LHCN-M2 (cell line): ENCODE measurements around the gene RNASEH1. TPM values are rescaled to one million over a fixed set of nuclear protein-coding genes. Genes with fewer than 3 reads are reported as not detected.

Experiments
- DNase-seq: peaks from one replicate; pipeline ENCODE4 v3.0.0-alpha.2; 2012; ENCODE audit warnings: low read depth
- polyA plus RNA-seq: library from polyadenylated mRNA; unstranded; fragments of >200 nt; gene quantifications from one replicate; pipeline ENCODE4 v1.2.1, GENCODE V29; 2012; ENCODE audit warnings: missing spikeins
- total RNA-seq: library from RNA; depleted of rRNA; stranded (reverse); fragments of >200 nt; gene quantifications from 2 replicates; pipeline ENCODE4 v1.2.3, GENCODE V29; 2014; rRNA removed

RNASEH1 gene
- total RNA-seq, result 36.4 and 36.7 TPM in 2 replicates
- 24.9 TPM for polyA plus RNA-seq

GRCh38 chr2:3558205-3559014 is at the start of gene RNASEH1:
RNASEH1 (minus strand) TSS chr2:3558333; CDS start chr2:3558260, 73 bp downstream.
- peak; percentile 98 for DNase-seq

GRCh38 chr2:3606370-3607201 is 48.5 kb upstream of the RNASEH1 start:
- DNase-seq, result no peak

- no peak for DNase-seq
These were observed 47.9 kb upstream of the RNASEH1 start for GRCh38 chr2:3606028-3606369.

- no peak for DNase-seq
These were observed 47.1 kb upstream of the RNASEH1 start for GRCh38 chr2:3604991-3605961.

- DNase-seq, result no peak
These were observed 46.2 kb upstream of the RNASEH1 start for GRCh38 chr2:3604207-3604877.

GRCh38 chr2:3603536-3604206 is 45.5 kb upstream of the RNASEH1 start:
- DNase-seq, result no peak

- no peak for DNase-seq
These were observed 44.6 kb upstream of the RNASEH1 start for GRCh38 chr2:3602553-3603339.

- DNase-seq, result no peak
These were observed 43.6 kb upstream of the RNASEH1 start for GRCh38 chr2:3601561-3602271.

- no peak for DNase-seq
These were observed 42.2 kb upstream of the RNASEH1 start for GRCh38 chr2:3600256-3600855.

- no peak for DNase-seq
These were observed 41.0 kb upstream of the RNASEH1 start for GRCh38 chr2:3598912-3599854.

GRCh38 chr2:3598197-3598910 is 40.2 kb upstream of the RNASEH1 start:
- no peak for DNase-seq

GRCh38 chr2:3597567-3597966 is 39.4 kb upstream of the RNASEH1 start:
- DNase-seq, result no peak

- no peak for DNase-seq
These were observed 38.8 kb upstream of the RNASEH1 start for GRCh38 chr2:3596901-3597417.

- DNase-seq, result no peak
These were observed 37.9 kb upstream of the RNASEH1 start for GRCh38 chr2:3595985-3596384.

GRCh38 chr2:3595404-3595803 is 37.3 kb upstream of the RNASEH1 start:
- DNase-seq, result no peak

GRCh38 chr2:3594493-3595281 is 36.6 kb upstream of the RNASEH1 start, which contains the start of gene COLEC11:
COLEC11 (plus strand) TSS chr2:3595112; CDS start chr2:3604341, 9,229 bp downstream.
- DNase-seq, result no peak
